IMR-90 (cell line): ENCODE measurements around the gene TBC1D22A. TPM values are rescaled to one million over a fixed set of nuclear protein-coding genes. Genes with fewer than 3 reads are reported as not detected.

Experiments used
- ATAC-seq: fragments of 200-7000 bp; cut with Tn5 transposase; 2 replicates; pipeline ENCODE4 v1.9.1; 2020; ENCODE audit warnings: low read depth, mild to moderate bottlenecking, moderate library complexity
- BruUV-seq: library from RNA; stranded (reverse); fragments of 400-500 nt; replicated peaks from 2 replicates; lab custom pipeline; 2021; lab: Mats Ljungman, UMichigan
- CTCF ChIA-PET: fragments of 300-600 bp; formaldehyde crosslinking; extraction: SDS; loops from one replicate; lab custom pipeline; 2021; ENCODE audit warnings: antibody characterized with exemption; lab: Yijun Ruan, JAX
- POLR2A ChIA-PET: fragments of 300-600 bp; sonication (Branson Sonifier 250); formaldehyde crosslinking; loops from one replicate; lab custom pipeline; 2022; ENCODE audit warnings: antibody characterized with exemption; ENCODE audit not compliant: unreplicated experiment; lab: Charles Lee
- DNase-seq: peaks from one replicate; pipeline ENCODE4 v3.0.0; 2013
- H2AFZ ChIP-seq: replicated peaks from 2 replicates; pipeline ENCODE3; 2013; ENCODE audit warnings: low read length, mild to moderate bottlenecking; ENCODE audit not compliant: poor library complexity
- H2AK5ac ChIP-seq: 2 replicates; pipeline ENCODE4 v1.6.1; 2013; ENCODE audit warnings: low read depth, low read length, inconsistent platforms
- H2AK9ac ChIP-seq: replicated peaks from 2 replicates; pipeline ENCODE3; 2013; ENCODE audit warnings: mild to moderate bottlenecking, low read depth, low read length, moderate library complexity; ENCODE audit not compliant: poor library complexity
- H2BK120ac ChIP-seq: 2 replicates; pipeline ENCODE4 v1.6.1; 2013; ENCODE audit warnings: low read depth, low read length, inconsistent platforms
- H2BK15ac ChIP-seq: 3 replicates; pipeline ENCODE4 v1.6.1; 2013; ENCODE audit warnings: low read depth, low read length, inconsistent platforms
- H2BK20ac ChIP-seq: 2 replicates; pipeline ENCODE4 v1.6.1; 2013; ENCODE audit warnings: low read depth, mild to moderate bottlenecking, inconsistent platforms, low read length, moderate library complexity
- H2BK5ac ChIP-seq: 2 replicates; pipeline ENCODE4 v1.6.1; 2013; ENCODE audit warnings: mild to moderate bottlenecking, low read depth, low read length, inconsistent platforms; ENCODE audit not compliant: poor library complexity, severe bottlenecking
- H3K14ac ChIP-seq: replicated peaks from 2 replicates; pipeline ENCODE4 v1.6.1; 2013; ENCODE audit warnings: low read depth, low read length, inconsistent platforms
- H3K18ac ChIP-seq: 2 replicates; pipeline ENCODE4 v1.6.1; 2013; ENCODE audit warnings: low read depth, low read length, control low read depth
- H3K23ac ChIP-seq: 2 replicates; pipeline ENCODE4 v1.6.1; 2013; ENCODE audit warnings: low read depth, low read length, inconsistent platforms
- H3K27ac ChIP-seq: 2 replicates; pipeline ENCODE4 v1.5.1; 2013; ENCODE audit warnings: mild to moderate bottlenecking, control low read depth, low read length; ENCODE audit not compliant: insufficient read depth
- H3K27me3 ChIP-seq: 2 replicates; pipeline ENCODE4 v1.6.1; 2013; ENCODE audit warnings: low read length; ENCODE audit not compliant: control insufficient read depth, insufficient read depth
- H3K36me3 ChIP-seq: 2 replicates; pipeline ENCODE4 v1.6.1; 2013; ENCODE audit warnings: low read length, mixed read lengths; ENCODE audit not compliant: control insufficient read depth, insufficient read depth
- H3K4ac ChIP-seq: 2 replicates; pipeline ENCODE4 v1.6.1; 2013; ENCODE audit warnings: low read depth, low read length, inconsistent platforms
- H3K4me1 ChIP-seq: 2 replicates; pipeline ENCODE4 v1.6.1; 2013; ENCODE audit warnings: low read length, mixed read lengths; ENCODE audit not compliant: control insufficient read depth, insufficient read depth
- H3K4me2 ChIP-seq: 2 replicates; pipeline ENCODE4 v1.6.1; 2013; ENCODE audit warnings: low read depth, mild to moderate bottlenecking, control low read depth, low read length, moderate library complexity
- H3K4me3 ChIP-seq: 2 replicates; pipeline ENCODE4 v1.5.1; 2013; ENCODE audit warnings: low read depth, mild to moderate bottlenecking, control low read depth, low read length, moderate library complexity; ENCODE audit not compliant: insufficient read depth
- H3K56ac ChIP-seq: 2 replicates; pipeline ENCODE4 v1.6.1; 2013; ENCODE audit warnings: low read length, inconsistent platforms; ENCODE audit not compliant: insufficient read depth; ENCODE audit errors: extremely low read depth
- H3K79me1 ChIP-seq, 2 experiments: 2 replicates each; pipeline ENCODE4 v1.6.1; 2013; ENCODE audit warnings: low read length in 2 of 2, inconsistent platforms in 1 of 2, low read depth in 1 of 2
- H3K9ac ChIP-seq: 2 replicates; pipeline ENCODE4 v1.6.1; 2013; ENCODE audit warnings: low read depth, low read length, control low read depth
- H3K9me1 ChIP-seq: 2 replicates; pipeline ENCODE4 v1.6.1; 2013; ENCODE audit warnings: low read length, inconsistent platforms; ENCODE audit not compliant: insufficient read depth
- H3K9me3 ChIP-seq: 2 replicates; pipeline ENCODE4 v1.6.1; 2013; ENCODE audit warnings: low read length; ENCODE audit not compliant: control insufficient read depth, insufficient read depth
- H4K20me1 ChIP-seq: 2 replicates; pipeline ENCODE4 v1.6.1; 2013; ENCODE audit warnings: low read length, inconsistent platforms; ENCODE audit not compliant: insufficient read depth
- H4K5ac ChIP-seq: 2 replicates; pipeline ENCODE4 v1.6.1; 2013; ENCODE audit warnings: mild to moderate bottlenecking, low read depth, low read length, control low read depth
- H4K8ac ChIP-seq, 2 experiments: 2 replicates each; pipeline ENCODE4 v1.6.1; 2013; ENCODE audit warnings: low read depth in 2 of 2, low read length in 2 of 2, control low read depth in 1 of 2, inconsistent platforms in 1 of 2
- H4K91ac ChIP-seq: 2 replicates; pipeline ENCODE4 v1.6.1; 2013; ENCODE audit warnings: low read depth, low read length, inconsistent platforms; ENCODE audit not compliant: insufficient read depth
- BHLHE40 ChIP-seq: fragments of 150-350 bp; IDR thresholded peaks from 2 replicates; pipeline ENCODE4 v1.6.1; 2016; ENCODE audit warnings: mild to moderate bottlenecking, low read depth, low read length
- CEBPB ChIP-seq: IDR thresholded peaks from 2 replicates; pipeline ENCODE4 v1.6.1; 2012; ENCODE audit warnings: low read depth, low read length, improper control_type of control experiment
- CHD1 ChIP-seq: IDR thresholded peaks from 2 replicates; pipeline ENCODE4 v1.6.1; 2012; ENCODE audit warnings: low read depth, low read length, improper control_type of control experiment
- FOS ChIP-seq: fragments of 150-350 bp; IDR thresholded peaks from 2 replicates; pipeline ENCODE4 v1.6.1; 2016; ENCODE audit warnings: low read depth, low read length
- MAFK ChIP-seq: IDR thresholded peaks from 2 replicates; pipeline ENCODE4 v1.6.1; 2012; ENCODE audit warnings: low read depth, low read length, improper control_type of control experiment
- MAZ ChIP-seq: IDR thresholded peaks from 2 replicates; pipeline ENCODE4 v1.6.1; 2012; ENCODE audit warnings: low read depth, mild to moderate bottlenecking, low read length, improper control_type of control experiment, moderate library complexity, borderline replicate concordance
- MXI1 ChIP-seq: IDR thresholded peaks from 2 replicates; pipeline ENCODE4 v1.6.1; 2012; ENCODE audit warnings: low read depth, mild to moderate bottlenecking, low read length, moderate library complexity, borderline replicate concordance
- NFE2L2 ChIP-seq: fragments of 150-350 bp; IDR thresholded peaks from 2 replicates; pipeline ENCODE4 v1.6.1; 2016; ENCODE audit warnings: low read depth, mild to moderate bottlenecking, low read length
- POLR2A ChIP-seq: IDR thresholded peaks from 2 replicates; pipeline ENCODE4 v1.6.1; 2012; ENCODE audit warnings: mild to moderate bottlenecking, low read depth, low read length
- RAD21 ChIP-seq: IDR thresholded peaks from 2 replicates; pipeline ENCODE4 v1.6.1; 2012; ENCODE audit warnings: low read length, improper control_type of control experiment
- RCOR1 ChIP-seq: IDR thresholded peaks from 2 replicates; pipeline ENCODE4 v1.6.1; 2012; ENCODE audit warnings: mild to moderate bottlenecking, low read length, improper control_type of control experiment; ENCODE audit not compliant: insufficient replicate concordance
- RFX5 ChIP-seq: IDR thresholded peaks from 2 replicates; pipeline ENCODE4 v1.8.0; 2012; ENCODE audit warnings: low read depth, mild to moderate bottlenecking, low read length, moderate library complexity
- WGBS, 2 experiments: methylation state at CpG; one replicate each; pipeline versions ENCODE4 v1.1.5 to v1.1.7; 2013; ENCODE audit warnings: missing lambda C conversion rate in 2 of 2; ENCODE audit not compliant: insufficient read length in 1 of 2; ENCODE audit errors: extremely low coverage in 2 of 2; 5-methylcytosine and 5-hydroxymethylcytosine counted together
- dilution Hi-C: fragments of 300-500 bp; cut with HindIII; formaldehyde crosslinking; loops from one replicate; pipeline ENCODE4 v1.14.3; 2018; ENCODE audit warnings: low sequenced_read_pairs; ENCODE audit not compliant: unreplicated experiment
- in situ Hi-C: fragments of 300-500 bp; cut with MboI; formaldehyde crosslinking; loops from 3 replicates; pipeline ENCODE4 v1.14.3; 2019; ENCODE audit warnings: low sequenced_read_pairs, inconsistent platforms, mixed read lengths
- intact Hi-C: fragments of 100-400 bp; cut with micrococcal nuclease; formaldehyde crosslinking; loops from 2 replicates; pipeline ENCODE4 v1.10.0; 2022
- polyA plus RNA-seq, 3 experiments: library from polyadenylated mRNA; depleted of rRNA; stranded (reverse); fragments of >200 nt; gene quantifications; 2 replicates each; pipeline ENCODE4 v1.2.3, GENCODE V29; 2012; ENCODE audit warnings: low replicate concordance in 1 of 3
- total RNA-seq: library from RNA; depleted of rRNA; stranded (reverse); fragments of >200 nt; gene quantifications from 2 replicates; pipeline ENCODE4 v1.2.3, GENCODE V29; 2012
- TF ChIP-seq, protein P1 (sequence below): fragments of 150-350 bp; IDR thresholded peaks from 2 replicates; pipeline ENCODE4 v1.6.1; 2017; ENCODE audit warnings: mild to moderate bottlenecking, antibody characterized with exemption, low read length, low read depth
- TF ChIP-seq, protein P2 (sequence below): conservative IDR thresholded peaks from 2 replicates; pipeline ENCODE4 v1.5.1; 2012; ENCODE audit warnings: mild to moderate bottlenecking, low read depth, low read length, improper control_type of control experiment
- TF ChIP-seq, protein P3 (sequence below): fragments of 150-350 bp; IDR thresholded peaks from 2 replicates; pipeline ENCODE4 v1.6.1; 2016; ENCODE audit warnings: low read depth, mild to moderate bottlenecking, low read length, moderate library complexity, borderline replicate concordance

The TBC1D22A gene
- total and polyA plus RNA-seq, 2 of the 4 experiments (the other 2 are of a cell fraction), result 9.0 to 16.7 TPM

DNA sequence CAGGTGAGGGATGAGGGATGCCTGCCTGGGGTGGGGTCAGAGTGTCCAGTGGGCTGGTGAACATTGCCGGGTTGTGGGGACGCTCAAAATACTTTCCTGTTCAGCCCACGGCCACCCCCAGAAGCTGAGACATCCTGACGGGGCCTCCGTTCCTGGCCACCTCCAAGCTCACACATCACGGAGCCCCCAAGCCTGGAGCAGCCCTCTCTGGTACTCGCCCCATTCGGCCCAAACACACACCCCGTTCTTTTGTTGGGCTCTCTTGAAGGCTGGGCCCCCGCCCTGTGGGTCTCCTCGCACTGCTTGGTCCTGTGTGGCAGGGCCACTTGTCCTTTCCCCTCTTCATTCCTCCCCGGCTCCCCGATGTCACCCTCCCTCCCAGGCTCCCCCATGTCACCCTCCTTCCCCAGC, 442.6 kb downstream of the TBC1D22A start:
- POLR2A ChIA-PET, result no interaction called here
- H3K18ac ChIP-seq, result no peak overlapping the region
- DNase-seq, result no peak
- H4K91ac ChIP-seq, result no peak overlapping the region
- no peak overlapping the region for H4K8ac ChIP-seq
- dilution Hi-C loops (no loop called here), intact Hi-C loops (no loop called here), in situ Hi-C loops (no loop called here)
- CTCF ChIA-PET, result no interaction called here
- H2BK20ac ChIP-seq, result no peak overlapping the region
- H3K14ac ChIP-seq, result no peak overlapping the region
- H3K4me2 ChIP-seq, result no peak overlapping the region
- H3K9me3 ChIP-seq, result peaks cover 2% of the 10 kb centered on the region; the same call in 1 of the 2 replicates
- no peak overlapping the region for H3K4ac ChIP-seq
- no peak for ATAC-seq
- H2BK5ac ChIP-seq, result no peak overlapping the region
- BruUV-seq, result no TSS peak
- no peaks in the 10 kb centered on the region for H4K20me1 ChIP-seq
- no peaks in the 10 kb centered on the region for H3K79me1 ChIP-seq
- no peak overlapping the region for H2AK5ac ChIP-seq
- no peak overlapping the region for H4K5ac ChIP-seq
- 83% methylated on average over 3 of the region's 13 CpGs; no CpG with 5 or more reads in 1 of the 2 experiments for WGBS, 2 experiments
- H3K27me3 ChIP-seq, result peaks cover 2% of the 10 kb centered on the region; the same call in 1 of the 2 replicates
- H3K4me1 ChIP-seq, result no peaks in the 10 kb centered on the region
- no peak overlapping the region for H3K4me3 ChIP-seq
- no peak overlapping the region for H3K27ac ChIP-seq
- H3K56ac ChIP-seq, result no peak overlapping the region
- H3K9me1 ChIP-seq, result no peaks in the 10 kb centered on the region
- H2AK9ac ChIP-seq, result no peak overlapping the region
- H2AFZ ChIP-seq, result no peak overlapping the region
- no peak overlapping the region for H2BK120ac ChIP-seq
- H3K23ac ChIP-seq, result no peak overlapping the region
- no peak overlapping the region for H2BK15ac ChIP-seq
- TF ChIP-seq, protein P1, sequence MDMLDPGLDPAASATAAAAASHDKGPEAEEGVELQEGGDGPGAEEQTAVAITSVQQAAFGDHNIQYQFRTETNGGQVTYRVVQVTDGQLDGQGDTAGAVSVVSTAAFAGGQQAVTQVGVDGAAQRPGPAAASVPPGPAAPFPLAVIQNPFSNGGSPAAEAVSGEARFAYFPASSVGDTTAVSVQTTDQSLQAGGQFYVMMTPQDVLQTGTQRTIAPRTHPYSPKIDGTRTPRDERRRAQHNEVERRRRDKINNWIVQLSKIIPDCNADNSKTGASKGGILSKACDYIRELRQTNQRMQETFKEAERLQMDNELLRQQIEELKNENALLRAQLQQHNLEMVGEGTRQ, result no peak
- TF ChIP-seq FOS, result no peak
- TF ChIP-seq NFE2L2, result no peak
- no peak for TF ChIP-seq CHD1
- no peak for TF ChIP-seq BHLHE40
- no peak for TF ChIP-seq CEBPB
- no peak for TF ChIP-seq POLR2A
- TF ChIP-seq MAFK, result no peak
- TF ChIP-seq, protein P2, sequence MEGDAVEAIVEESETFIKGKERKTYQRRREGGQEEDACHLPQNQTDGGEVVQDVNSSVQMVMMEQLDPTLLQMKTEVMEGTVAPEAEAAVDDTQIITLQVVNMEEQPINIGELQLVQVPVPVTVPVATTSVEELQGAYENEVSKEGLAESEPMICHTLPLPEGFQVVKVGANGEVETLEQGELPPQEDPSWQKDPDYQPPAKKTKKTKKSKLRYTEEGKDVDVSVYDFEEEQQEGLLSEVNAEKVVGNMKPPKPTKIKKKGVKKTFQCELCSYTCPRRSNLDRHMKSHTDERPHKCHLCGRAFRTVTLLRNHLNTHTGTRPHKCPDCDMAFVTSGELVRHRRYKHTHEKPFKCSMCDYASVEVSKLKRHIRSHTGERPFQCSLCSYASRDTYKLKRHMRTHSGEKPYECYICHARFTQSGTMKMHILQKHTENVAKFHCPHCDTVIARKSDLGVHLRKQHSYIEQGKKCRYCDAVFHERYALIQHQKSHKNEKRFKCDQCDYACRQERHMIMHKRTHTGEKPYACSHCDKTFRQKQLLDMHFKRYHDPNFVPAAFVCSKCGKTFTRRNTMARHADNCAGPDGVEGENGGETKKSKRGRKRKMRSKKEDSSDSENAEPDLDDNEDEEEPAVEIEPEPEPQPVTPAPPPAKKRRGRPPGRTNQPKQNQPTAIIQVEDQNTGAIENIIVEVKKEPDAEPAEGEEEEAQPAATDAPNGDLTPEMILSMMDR, result no peak
- TF ChIP-seq RCOR1, result no peak
- TF ChIP-seq RAD21, result no peak
- TF ChIP-seq MXI1, result no peak
- no peak for TF ChIP-seq RFX5
- TF ChIP-seq MAZ, result no peak
- TF ChIP-seq, protein P3, sequence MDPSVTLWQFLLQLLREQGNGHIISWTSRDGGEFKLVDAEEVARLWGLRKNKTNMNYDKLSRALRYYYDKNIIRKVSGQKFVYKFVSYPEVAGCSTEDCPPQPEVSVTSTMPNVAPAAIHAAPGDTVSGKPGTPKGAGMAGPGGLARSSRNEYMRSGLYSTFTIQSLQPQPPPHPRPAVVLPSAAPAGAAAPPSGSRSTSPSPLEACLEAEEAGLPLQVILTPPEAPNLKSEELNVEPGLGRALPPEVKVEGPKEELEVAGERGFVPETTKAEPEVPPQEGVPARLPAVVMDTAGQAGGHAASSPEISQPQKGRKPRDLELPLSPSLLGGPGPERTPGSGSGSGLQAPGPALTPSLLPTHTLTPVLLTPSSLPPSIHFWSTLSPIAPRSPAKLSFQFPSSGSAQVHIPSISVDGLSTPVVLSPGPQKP, result no peak
- H3K36me3 ChIP-seq, result no peaks in the 10 kb centered on the region
- no peak overlapping the region for H3K9ac ChIP-seq
